ENCODE measurements around the gene EPS8L2. TPM values are rescaled to one million over a fixed set of nuclear protein-coding genes. Genes with fewer than 3 reads are reported as not detected.

The EPS8L2 gene
- total RNA-seq, result 42.5 and 55.3 TPM in 2 replicates

- DNase-seq (ENCODE audit: low read depth), result no peak
- no peak for TF ChIP-seq CTCF (IDR thresholded peaks at IDR 0.05; ENCODE audit: insufficient read depth, low read depth, low read length)
- H3K4me3 ChIP-seq (ENCODE audit: low read depth, low read length), result peak within 1 kb of the TSS; percentile 80
These were observed at the start of gene EPS8L2 for GRCh38 chr11:705646-706438. EPS8L2 (plus strand) TSS chr11:706231; CDS start chr11:709408, 3,177 bp downstream.

GRCh38 chr11:656426-656825 is 49.6 kb upstream of the EPS8L2 start:
- no peak overlapping the region for H3K4me3 ChIP-seq (ENCODE audit: low read depth, low read length)
- no peak for DNase-seq (ENCODE audit: low read depth)
- TF ChIP-seq CTCF (IDR thresholded peaks at IDR 0.05; ENCODE audit: insufficient read depth, low read depth, low read length), result no peak

GRCh38 chr11:656866-657265 is 49.2 kb upstream of the EPS8L2 start:
- no peak overlapping the region for H3K4me3 ChIP-seq (ENCODE audit: low read depth, low read length)
- DNase-seq (ENCODE audit: low read depth), result no peak
- TF ChIP-seq CTCF (IDR thresholded peaks at IDR 0.05; ENCODE audit: insufficient read depth, low read depth, low read length), result no peak

- no peak overlapping the region for H3K4me3 ChIP-seq (ENCODE audit: low read depth, low read length)
- no peak for TF ChIP-seq CTCF (IDR thresholded peaks at IDR 0.05; ENCODE audit: insufficient read depth, low read depth, low read length)
- DNase-seq (ENCODE audit: low read depth), result no peak
These were observed 48.3 kb upstream of the EPS8L2 start for GRCh38 chr11:657691-658126.

GRCh38 chr11:659532-660085 is 46.4 kb upstream of the EPS8L2 start:
- no peak for TF ChIP-seq CTCF (IDR thresholded peaks at IDR 0.05; ENCODE audit: insufficient read depth, low read depth, low read length)
- no peak overlapping the region for H3K4me3 ChIP-seq (ENCODE audit: low read depth, low read length)
- no peak for DNase-seq (ENCODE audit: low read depth)

GRCh38 chr11:660281-660680 is 45.8 kb upstream of the EPS8L2 start:
- H3K4me3 ChIP-seq (ENCODE audit: low read depth, low read length), result no peak overlapping the region
- no peak for TF ChIP-seq CTCF (IDR thresholded peaks at IDR 0.05; ENCODE audit: insufficient read depth, low read depth, low read length)
- DNase-seq (ENCODE audit: low read depth), result no peak

Measured in fibroblast of villous mesenchyme (primary cell).